Panc1 (cell line): ENCODE data around the gene GPRC5D. TPM values are rescaled to one million over a fixed set of nuclear protein-coding genes. Genes with fewer than 3 reads are reported as not detected.

Source experiments
- ATAC-seq: fragments of 200-7000 bp; cut with Tn5 transposase; 2 replicates; pipeline ENCODE4 v1.9.1; 2020; ENCODE audit warnings: mild to moderate bottlenecking, moderate library complexity
- BruUV-seq: library from RNA; stranded (reverse); fragments of 400-500 nt; replicated peaks from 2 replicates; lab custom pipeline; 2021; lab: Mats Ljungman, UMichigan
- CTCF ChIA-PET: fragments of 300-600 bp; sonication (Branson Sonifier 250); formaldehyde crosslinking; loops from one replicate; lab custom pipeline; 2022; ENCODE audit warnings: antibody characterized with exemption; lab: Charles Lee
- POLR2A ChIA-PET: fragments of 300-600 bp; sonication (Branson Sonifier 250); formaldehyde crosslinking; loops from one replicate; lab custom pipeline; 2022; ENCODE audit warnings: antibody characterized with exemption; lab: Charles Lee
- DNase-seq: peaks from one replicate; pipeline ENCODE4 v3.0.0-alpha.2; 2010; ENCODE audit warnings: low read depth, low spot score
- H3K27ac ChIP-seq: 2 replicates; pipeline ENCODE4 v1.5.1; 2011; ENCODE audit warnings: mild to moderate bottlenecking, low read length, inconsistent platforms
- H3K27me3 ChIP-seq: fragments of 200-500 bp; sonication (Bioruptor generic); 2 replicates; pipeline ENCODE4 v1.6.0; 2014; ENCODE audit warnings: low read length, inconsistent platforms; ENCODE audit not compliant: control insufficient read depth, insufficient read depth
- H3K36me3 ChIP-seq: fragments of 200-500 bp; sonication (Bioruptor generic); 2 replicates; pipeline ENCODE4 v1.5.1; 2014; ENCODE audit warnings: inconsistent platforms, mild to moderate bottlenecking, low read length, moderate library complexity; ENCODE audit not compliant: control insufficient read depth, insufficient read depth
- H3K4me1 ChIP-seq: 2 replicates; pipeline ENCODE4 v1.5.1; 2011; ENCODE audit warnings: inconsistent platforms, mild to moderate bottlenecking, low read length, moderate library complexity; ENCODE audit not compliant: control insufficient read depth, insufficient read depth
- H3K4me3 ChIP-seq, 2 experiments: 2 replicates each; pipeline ENCODE4 v1.5.1; 2011 to 2012; ENCODE audit warnings: low read depth in 2 of 2, low read length in 2 of 2, mild to moderate bottlenecking in 2 of 2, inconsistent platforms in 1 of 2, moderate library complexity in 1 of 2
- H3K9me3 ChIP-seq: fragments of 200-500 bp; sonication (Bioruptor generic); 2 replicates; pipeline ENCODE4 v1.5.1; 2014; ENCODE audit warnings: low read depth, mild to moderate bottlenecking, inconsistent platforms, low read length, moderate library complexity; ENCODE audit not compliant: control insufficient read depth, insufficient read depth
- CTCF ChIP-seq: fragments of 450-650 bp; IDR thresholded peaks from 2 replicates; pipeline ENCODE4 v1.5.1; 2017; ENCODE audit warnings: mild to moderate bottlenecking
- POLR2AphosphoS5 ChIP-seq: IDR thresholded peaks from 2 replicates; pipeline ENCODE4 v1.6.1; 2012; ENCODE audit warnings: mild to moderate bottlenecking, low read depth, low read length, moderate library complexity
- SIN3A ChIP-seq: IDR thresholded peaks from 2 replicates; pipeline ENCODE4 v1.6.1; 2012; ENCODE audit warnings: low read depth, mild to moderate bottlenecking, low read length, moderate library complexity, borderline replicate concordance; ENCODE audit not compliant: insufficient read depth
- TCF7L2 ChIP-seq: IDR thresholded peaks from 2 replicates; pipeline ENCODE4 v1.6.1; 2011; ENCODE audit warnings: mild to moderate bottlenecking, low read depth, low read length, inconsistent platforms
- in situ Hi-C: cut with HindIII; loops from 2 replicates; pipeline ENCODE4 v1.10.0; 2016; ENCODE audit warnings: low sequenced_read_pairs, low pct_unique_long_range_greater_than_20kb
- intact Hi-C: fragments of 100-400 bp; cut with micrococcal nuclease; formaldehyde crosslinking; loops from one replicate; pipeline ENCODE4 v1.10.0; 2022; ENCODE audit not compliant: unreplicated experiment
- total RNA-seq: library from RNA; stranded (reverse); gene quantifications from one replicate; pipeline ENCODE4 v1.2.1, GENCODE V29; 2021; ENCODE audit not compliant: unreplicated experiment
- TF ChIP-seq, protein P1 (sequence below), 2 experiments: IDR thresholded peaks; 2 replicates each; pipeline ENCODE4 v1.6.1; 2011 to 2012; ENCODE audit warnings: low read depth in 2 of 2, control low read depth in 1 of 2, low read length in 1 of 2, mild to moderate bottlenecking in 1 of 2, moderate library complexity in 1 of 2; ENCODE audit not compliant: insufficient read depth in 1 of 2

The GPRC5D gene
- total RNA-seq, 1 experiment from 2014 or later, result not detected

- DNase-seq (no peak), ATAC-seq (no peak)
- no peak for TF ChIP-seq CTCF
- TF ChIP-seq, protein P1, sequence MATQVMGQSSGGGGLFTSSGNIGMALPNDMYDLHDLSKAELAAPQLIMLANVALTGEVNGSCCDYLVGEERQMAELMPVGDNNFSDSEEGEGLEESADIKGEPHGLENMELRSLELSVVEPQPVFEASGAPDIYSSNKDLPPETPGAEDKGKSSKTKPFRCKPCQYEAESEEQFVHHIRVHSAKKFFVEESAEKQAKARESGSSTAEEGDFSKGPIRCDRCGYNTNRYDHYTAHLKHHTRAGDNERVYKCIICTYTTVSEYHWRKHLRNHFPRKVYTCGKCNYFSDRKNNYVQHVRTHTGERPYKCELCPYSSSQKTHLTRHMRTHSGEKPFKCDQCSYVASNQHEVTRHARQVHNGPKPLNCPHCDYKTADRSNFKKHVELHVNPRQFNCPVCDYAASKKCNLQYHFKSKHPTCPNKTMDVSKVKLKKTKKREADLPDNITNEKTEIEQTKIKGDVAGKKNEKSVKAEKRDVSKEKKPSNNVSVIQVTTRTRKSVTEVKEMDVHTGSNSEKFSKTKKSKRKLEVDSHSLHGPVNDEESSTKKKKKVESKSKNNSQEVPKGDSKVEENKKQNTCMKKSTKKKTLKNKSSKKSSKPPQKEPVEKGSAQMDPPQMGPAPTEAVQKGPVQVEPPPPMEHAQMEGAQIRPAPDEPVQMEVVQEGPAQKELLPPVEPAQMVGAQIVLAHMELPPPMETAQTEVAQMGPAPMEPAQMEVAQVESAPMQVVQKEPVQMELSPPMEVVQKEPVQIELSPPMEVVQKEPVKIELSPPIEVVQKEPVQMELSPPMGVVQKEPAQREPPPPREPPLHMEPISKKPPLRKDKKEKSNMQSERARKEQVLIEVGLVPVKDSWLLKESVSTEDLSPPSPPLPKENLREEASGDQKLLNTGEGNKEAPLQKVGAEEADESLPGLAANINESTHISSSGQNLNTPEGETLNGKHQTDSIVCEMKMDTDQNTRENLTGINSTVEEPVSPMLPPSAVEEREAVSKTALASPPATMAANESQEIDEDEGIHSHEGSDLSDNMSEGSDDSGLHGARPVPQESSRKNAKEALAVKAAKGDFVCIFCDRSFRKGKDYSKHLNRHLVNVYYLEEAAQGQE (IDR thresholded peaks at IDR 0.05; ENCODE audit: insufficient read depth in 1 of 2, low read depth in 2 of 2, low read length in 1 of 2), result no peak
- no peak for TF ChIP-seq POLR2AphosphoS5
- no peak for TF ChIP-seq TCF7L2
- no peak for TF ChIP-seq SIN3A
- no peaks in the 10 kb centered on the region for H3K27me3 ChIP-seq
- in situ Hi-C loops (no loop called here), intact Hi-C loops (no loop called here)
- no TSS peak for BruUV-seq
- H3K9me3 ChIP-seq, result no peaks in the 10 kb centered on the region
- CTCF ChIA-PET, result no interaction called here
- H3K36me3 ChIP-seq, result no peaks in the 10 kb centered on the region
- POLR2A ChIA-PET, result no interaction called here
- H3K4me1 ChIP-seq, result no peaks in the 10 kb centered on the region
- H3K27ac ChIP-seq, result no peak overlapping the region
- no peak overlapping the region for H3K4me3 ChIP-seq
Measured at GRCh38 chr12:12965836-12966235, 13.9 kb upstream of the GPRC5D start.

- Histone ChIP-seq H3K4me1 (no peaks in the 10 kb centered on the region), H3K9me3 (no peaks in the 10 kb centered on the region), H3K27ac (no peak overlapping the region), H3K4me3 (no peak overlapping the region), H3K36me3 (no peaks in the 10 kb centered on the region), H3K27me3 (no peaks in the 10 kb centered on the region)
- ATAC-seq, result no peak
- CTCF ChIA-PET, result no interaction called here
- in situ Hi-C loops (no loop called here), intact Hi-C loops (no loop called here)
- POLR2A ChIA-PET, result no interaction called here
- TF ChIP-seq POLR2AphosphoS5 (no peak), TCF7L2 (no peak), CTCF (no peak), SIN3A (no peak)
- TF ChIP-seq, protein P1 (IDR thresholded peaks at IDR 0.05; ENCODE audit: insufficient read depth in 1 of 2, low read depth in 2 of 2, low read length in 1 of 2), result no peak
- no TSS peak for BruUV-seq
- no peak for DNase-seq
Measured at GRCh38 chr12:12964255-12964654, 12.3 kb upstream of the GPRC5D start.
